Left ventricle myocardium inferior (tissue), 1 donor: ENCODE measurements around the gene BMP7. TPM values are rescaled to one million over a fixed set of nuclear protein-coding genes. Genes with fewer than 3 reads are reported as not detected.

Experiments used
- DNase-seq: peaks from one replicate; pipeline ENCODE4 v3.0.0-alpha.2; 2020
- H3K27ac ChIP-seq: fragments of 200-600 bp; replicated peaks from 2 replicates; pipeline ENCODE4 v1.8.0; 2021
- H3K27me3 ChIP-seq: fragments of 200-600 bp; 2 replicates; pipeline ENCODE4 v1.8.0; 2021; ENCODE audit warnings: low read depth
- H3K36me3 ChIP-seq: fragments of 200-600 bp; 2 replicates; pipeline ENCODE4 v1.8.0; 2021
- H3K4me1 ChIP-seq: fragments of 200-600 bp; 2 replicates; pipeline ENCODE4 v1.8.0; 2021
- H3K4me3 ChIP-seq: fragments of 200-600 bp; 2 replicates; pipeline ENCODE4 v1.8.0; 2021; ENCODE audit warnings: mild to moderate bottlenecking, moderate library complexity
- H3K9me3 ChIP-seq: fragments of 200-600 bp; replicated peaks from 2 replicates; pipeline ENCODE4 v1.8.0; 2021
- CTCF ChIP-seq: fragments of 200-600 bp; IDR thresholded peaks from 2 replicates; pipeline ENCODE4 v1.8.0; 2021; ENCODE audit warnings: antibody characterized with exemption, mild to moderate bottlenecking, borderline replicate concordance
- intact Hi-C: fragments of 100-400 bp; cut with micrococcal nuclease; formaldehyde crosslinking; loops from one replicate; pipeline ENCODE4 v1.11.0; 2022
- total RNA-seq: library from RNA; stranded (reverse); fragmentation: NEBNext Ultra II Directional; extraction: Animal tissue kit (Norgen Biotek cat#: 25700); gene quantifications from one replicate; pipeline ENCODE4 v1.2.1, GENCODE V29; 2021
- donor health status: DM: no; HTN: yes; CAD: no; lungs with severe emphysema.

Gene BMP7
- total RNA-seq, 1 donor from 2014 or later = 19.9 TPM

GRCh38 chr20:57255183-57255582, 11.3 kb downstream of the BMP7 start:
- no peak for TF ChIP-seq CTCF
- no peak for DNase-seq
- Histone ChIP-seq H3K4me1 (peaks cover 33% of the 10 kb centered on the region), H3K27me3 (peaks cover 68% of the 10 kb centered on the region), H3K27ac (no peak overlapping the region), H3K9me3 (no peaks in the 10 kb centered on the region), H3K4me3 (no peak overlapping the region), H3K36me3 (no peaks in the 10 kb centered on the region)
- intact Hi-C loops = no loop called here

- TF ChIP-seq CTCF = no peak
- Histone ChIP-seq H3K9me3 (no peaks in the 10 kb centered on the region), H3K27me3 (peaks cover 58% of the 10 kb centered on the region), H3K27ac (no peak overlapping the region), H3K4me1 (peaks cover 19% of the 10 kb centered on the region), H3K36me3 (no peaks in the 10 kb centered on the region), H3K4me3 (no peak overlapping the region)
- intact Hi-C loops = no loop called here
- no peak for DNase-seq
These were observed 13.8 kb downstream of the BMP7 start for GRCh38 chr20:57252559-57253162.

- intact Hi-C loops = no loop called here
- Histone ChIP-seq H3K9me3 (no peaks in the 10 kb centered on the region), H3K36me3 (no peaks in the 10 kb centered on the region), H3K27me3 (peaks cover 58% of the 10 kb centered on the region), H3K27ac (no peak overlapping the region), H3K4me1 (peaks cover 20% of the 10 kb centered on the region), H3K4me3 (no peak overlapping the region)
- DNase-seq = no peak
- no peak for TF ChIP-seq CTCF
These were observed 14.5 kb downstream of the BMP7 start for GRCh38 chr20:57251949-57252348.

- DNase-seq = no peak
- peaks cover 54% of the 10 kb centered on the region for H3K27me3 ChIP-seq
- no peaks in the 10 kb centered on the region for H3K36me3 ChIP-seq
- H3K9me3 ChIP-seq = no peaks in the 10 kb centered on the region
- H3K4me1 ChIP-seq = peaks cover 20% of the 10 kb centered on the region
- H3K4me3 ChIP-seq = no peak overlapping the region
- TF ChIP-seq CTCF = no peak
- intact Hi-C loops = no loop called here
- peak overlapping the region; percentile 27 for H3K27ac ChIP-seq
These were observed 15.1 kb downstream of the BMP7 start for GRCh38 chr20:57251344-57251743.

- intact Hi-C loops = no loop called here
- Histone ChIP-seq H3K27me3 (peaks cover 49% of the 10 kb centered on the region), H3K4me3 (no peak overlapping the region), H3K27ac (peak overlapping the region; percentile 27), H3K4me1 (peaks cover 20% of the 10 kb centered on the region), H3K9me3 (no peaks in the 10 kb centered on the region), H3K36me3 (no peaks in the 10 kb centered on the region)
- DNase-seq = no peak
- no peak for TF ChIP-seq CTCF
These were observed 15.7 kb downstream of the BMP7 start for GRCh38 chr20:57250607-57251343.
